GM06990 (cell line): ENCODE measurements around the gene TRIM10.
"Not testable (repeated sequence)": the region's sequence is repeated elsewhere in the genome, so short reads cannot be mapped to it uniquely, and the experiment has no call there.

ENCODE experiments used
- DNase-seq: peaks from one replicate; pipeline ENCODE4 v3.0.0-alpha.2; 2011; ENCODE audit not compliant: insufficient read length; ENCODE audit errors: extremely low read depth
- H3K27me3 ChIP-seq: replicated peaks from 2 replicates; pipeline ENCODE4 v1.6.0; 2011; ENCODE audit warnings: low read length; ENCODE audit not compliant: control insufficient read depth, insufficient read depth
- H3K36me3 ChIP-seq: 2 replicates; pipeline ENCODE4 v1.5.1; 2011; ENCODE audit warnings: low read length; ENCODE audit not compliant: control insufficient read depth, insufficient read depth
- H3K4me3 ChIP-seq: replicated peaks from 2 replicates; pipeline ENCODE4 v1.5.1; 2011; ENCODE audit warnings: low read depth, mild to moderate bottlenecking, control low read depth, low read length
- CTCF ChIP-seq: IDR thresholded peaks from 2 replicates; pipeline ENCODE4 v1.5.1; 2011; ENCODE audit warnings: low read length, control low read depth, mild to moderate bottlenecking, inconsistent platforms; ENCODE audit not compliant: insufficient read depth, poor library complexity, severe bottlenecking

TRIM10 gene

DNA sequence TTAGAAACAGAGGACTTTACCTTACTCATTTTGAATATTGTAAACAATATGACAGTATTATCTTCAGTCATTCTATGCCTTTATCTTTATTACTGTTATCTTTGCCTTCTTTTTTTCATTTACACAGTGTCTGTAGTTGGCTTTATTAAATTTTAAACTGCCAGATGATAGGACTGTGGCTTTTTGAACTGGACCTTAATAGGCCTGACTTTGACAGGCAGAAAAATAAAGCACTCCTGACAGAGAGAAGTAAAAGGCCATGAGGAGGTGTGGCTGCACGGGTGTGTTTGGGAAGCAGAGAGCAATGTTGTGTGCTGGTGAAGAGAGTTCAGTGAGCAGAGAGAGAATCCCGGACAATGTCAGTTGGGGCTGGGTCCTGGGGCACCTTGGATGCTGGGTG, 17.2 kb downstream of the TRIM10 start:
- Histone ChIP-seq H3K27me3 (no peaks in the 10 kb centered on the region; the same call in 1 of the 2 replicates), H3K4me3 (no peak overlapping the region), H3K36me3 (no peaks in the 10 kb centered on the region)
- DNase-seq = no peak
- TF ChIP-seq CTCF = no peak

DNA sequence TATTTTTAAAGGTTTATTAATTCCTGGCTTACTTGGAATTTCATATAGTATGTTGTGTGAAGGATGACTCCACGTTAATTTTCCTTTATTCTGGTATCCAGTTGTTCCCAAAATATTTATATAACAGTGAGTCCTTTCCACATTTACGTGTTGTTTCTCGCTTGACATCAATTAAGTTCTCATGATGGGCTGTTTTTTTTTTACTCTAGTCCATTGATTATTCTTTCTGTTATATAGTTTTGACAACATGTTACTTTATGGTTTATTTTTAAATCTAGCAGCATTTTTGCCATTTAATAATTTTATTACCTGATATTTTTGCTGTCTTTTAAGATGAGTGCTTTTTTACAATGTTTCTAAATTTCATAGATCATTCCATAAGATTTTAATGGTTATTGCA, 18.3 kb downstream of the TRIM10 start:
- no peaks in the 10 kb centered on the region for H3K36me3 ChIP-seq
- DNase-seq = no peak
- H3K4me3 ChIP-seq = no peak overlapping the region
- TF ChIP-seq CTCF = no peak
- no peaks in the 10 kb centered on the region; the same call in 1 of the 2 replicates for H3K27me3 ChIP-seq

DNA sequence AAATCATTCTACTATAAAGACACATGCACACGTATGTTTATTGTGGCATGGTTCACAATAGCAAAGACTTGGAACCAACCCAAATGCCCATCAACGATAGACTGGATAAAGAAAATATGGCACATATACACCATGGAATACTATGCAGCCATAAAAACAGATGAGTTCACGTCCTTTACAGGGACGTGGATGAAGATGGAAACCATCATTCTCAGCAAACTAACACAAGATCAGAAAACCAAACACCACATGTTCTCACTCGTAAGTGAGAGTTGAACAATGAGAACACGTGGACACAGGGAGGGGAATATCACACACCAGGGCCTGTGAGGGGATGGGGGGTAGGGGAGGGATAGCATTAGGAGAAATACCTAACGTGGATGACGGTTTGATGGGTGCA, 20.8 kb downstream of the TRIM10 start:
- H3K36me3 ChIP-seq, DNase-seq, H3K4me3 ChIP-seq, H3K27me3 ChIP-seq: not testable (repeated sequence)

GRCh38 chr6:30136570-30137286, 24.3 kb downstream of the TRIM10 start:
- TF ChIP-seq CTCF = no peak
- Histone ChIP-seq H3K27me3 (no peaks in the 10 kb centered on the region), H3K4me3 (no peak overlapping the region), H3K36me3 (no peaks in the 10 kb centered on the region)
- DNase-seq = no peak

- no peak within 1 kb of the TSS for H3K4me3 ChIP-seq
- no peak for DNase-seq
- no peaks in the 10 kb centered on the region for H3K36me3 ChIP-seq
- TF ChIP-seq CTCF = no peak
- no peaks in the 10 kb centered on the region for H3K27me3 ChIP-seq
Observed at GRCh38 chr6:30135757-30136156, 25.3 kb downstream of the TRIM10 start, which contains the start of gene TRIM40. Gene TRIM40, plus strand, starts transcription at chr6:30136140. Its CDS starts 897 bp downstream, at chr6:30137037.

DNA sequence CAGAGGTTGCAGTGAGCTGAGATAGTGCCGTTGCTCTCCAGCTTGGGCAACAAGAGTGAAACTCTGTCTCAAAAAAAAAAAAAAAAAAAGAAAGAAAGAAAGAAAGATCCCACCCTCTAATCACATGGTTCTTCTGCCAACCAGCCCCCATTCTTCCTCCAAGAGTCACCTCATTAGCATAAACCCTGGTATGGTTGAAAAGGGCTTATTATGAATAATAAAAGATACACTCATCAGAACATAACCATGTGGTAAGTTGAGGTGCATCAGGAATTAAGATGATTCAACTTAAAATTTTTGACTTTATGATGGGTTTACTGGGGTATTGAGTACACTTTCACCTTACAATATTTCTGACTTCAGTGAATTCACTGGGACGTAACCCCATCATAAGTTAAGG, 25.9 kb downstream of the TRIM10 start:
- H3K27me3 ChIP-seq = no peaks in the 10 kb centered on the region
- TF ChIP-seq CTCF = no peak
- no peak for DNase-seq
- H3K36me3 ChIP-seq = no peaks in the 10 kb centered on the region
- no peak overlapping the region for H3K4me3 ChIP-seq
